Loucy (cell line): Measurements from ENCODE around the gene OS9.
"Not testable (repeated sequence)": the region's sequence is repeated elsewhere in the genome, so short reads cannot be mapped to it uniquely, and the experiment has no call there.

Experiments used
- H2AFZ ChIP-seq: fragments of 200-600 bp; sonication (generic); 2 replicates; pipeline ENCODE4 v1.6.0; 2016; ENCODE audit warnings: antibody characterized with exemption, mild to moderate bottlenecking, low read length, moderate library complexity
- H3F3A ChIP-seq: fragments of 200-600 bp; 2 replicates; pipeline ENCODE4 v1.6.0; 2016; ENCODE audit warnings: antibody characterized with exemption, low read depth, mild to moderate bottlenecking
- H3K27me3 ChIP-seq: fragments of 200-600 bp; sonication (generic); 2 replicates; pipeline ENCODE4 v1.6.1; 2014; ENCODE audit warnings: low read length, mild to moderate bottlenecking; ENCODE audit not compliant: insufficient read depth, poor library complexity, severe bottlenecking
- H3K36me3 ChIP-seq: fragments of 200-600 bp; sonication (generic); 2 replicates; pipeline ENCODE4 v1.6.1; 2016; ENCODE audit warnings: low read length; ENCODE audit not compliant: insufficient read depth
- H3K4me1 ChIP-seq: fragments of 200-600 bp; sonication (generic); 2 replicates; pipeline ENCODE4 v1.5.1; 2014; ENCODE audit warnings: low read length, mild to moderate bottlenecking; ENCODE audit not compliant: insufficient read depth, poor library complexity, severe bottlenecking
- H3K4me2 ChIP-seq: fragments of 200-600 bp; sonication (generic); 2 replicates; pipeline ENCODE4 v1.6.0; 2014; ENCODE audit warnings: antibody characterized with exemption, low read length, low read depth, mild to moderate bottlenecking; ENCODE audit not compliant: poor library complexity, severe bottlenecking
- H3K4me3 ChIP-seq: fragments of 200-600 bp; sonication (generic); 2 replicates; pipeline ENCODE4 v1.5.1; 2014; ENCODE audit warnings: low read length, mild to moderate bottlenecking, mixed read lengths; ENCODE audit not compliant: poor library complexity, severe bottlenecking
- H3K79me2 ChIP-seq: fragments of 200-600 bp; sonication (generic); 2 replicates; pipeline ENCODE4 v1.6.1; 2014; ENCODE audit warnings: low read length; ENCODE audit not compliant: insufficient read depth
- H3K9ac ChIP-seq: fragments of 200-600 bp; sonication (generic); 2 replicates; pipeline ENCODE4 v1.6.0; 2014; ENCODE audit warnings: mild to moderate bottlenecking, low read depth, low read length, moderate library complexity; ENCODE audit not compliant: poor library complexity, severe bottlenecking
- H3K9me2 ChIP-seq: fragments of 200-600 bp; sonication (generic); replicated peaks from 2 replicates; pipeline ENCODE4 v1.6.1; 2016; ENCODE audit warnings: low read depth, low read length, mixed read lengths
- H3K9me3 ChIP-seq: fragments of 200-600 bp; sonication (generic); 2 replicates; pipeline ENCODE4 v1.6.1; 2014; ENCODE audit warnings: mild to moderate bottlenecking, antibody characterized with exemption, low read length, low read depth; ENCODE audit not compliant: insufficient read depth
- H4K20me1 ChIP-seq: fragments of 200-600 bp; sonication (generic); 2 replicates; pipeline ENCODE4 v1.6.0; 2014; ENCODE audit warnings: antibody characterized with exemption, low read length, mild to moderate bottlenecking; ENCODE audit not compliant: insufficient read depth, poor library complexity, severe bottlenecking
- EZH2phosphoT487 ChIP-seq: fragments of 200-600 bp; IDR thresholded peaks from 2 replicates; pipeline ENCODE4 v1.6.1; 2018; ENCODE audit warnings: antibody characterized with exemption, mild to moderate bottlenecking, moderate library complexity, borderline replicate concordance
- TF ChIP-seq, protein P1 (sequence below): fragments of 200-600 bp; sonication (generic); conservative IDR thresholded peaks from 2 replicates; pipeline ENCODE4 v1.5.1; 2014; ENCODE audit warnings: mild to moderate bottlenecking, antibody characterized with exemption, low read length

Gene OS9

DNA sequence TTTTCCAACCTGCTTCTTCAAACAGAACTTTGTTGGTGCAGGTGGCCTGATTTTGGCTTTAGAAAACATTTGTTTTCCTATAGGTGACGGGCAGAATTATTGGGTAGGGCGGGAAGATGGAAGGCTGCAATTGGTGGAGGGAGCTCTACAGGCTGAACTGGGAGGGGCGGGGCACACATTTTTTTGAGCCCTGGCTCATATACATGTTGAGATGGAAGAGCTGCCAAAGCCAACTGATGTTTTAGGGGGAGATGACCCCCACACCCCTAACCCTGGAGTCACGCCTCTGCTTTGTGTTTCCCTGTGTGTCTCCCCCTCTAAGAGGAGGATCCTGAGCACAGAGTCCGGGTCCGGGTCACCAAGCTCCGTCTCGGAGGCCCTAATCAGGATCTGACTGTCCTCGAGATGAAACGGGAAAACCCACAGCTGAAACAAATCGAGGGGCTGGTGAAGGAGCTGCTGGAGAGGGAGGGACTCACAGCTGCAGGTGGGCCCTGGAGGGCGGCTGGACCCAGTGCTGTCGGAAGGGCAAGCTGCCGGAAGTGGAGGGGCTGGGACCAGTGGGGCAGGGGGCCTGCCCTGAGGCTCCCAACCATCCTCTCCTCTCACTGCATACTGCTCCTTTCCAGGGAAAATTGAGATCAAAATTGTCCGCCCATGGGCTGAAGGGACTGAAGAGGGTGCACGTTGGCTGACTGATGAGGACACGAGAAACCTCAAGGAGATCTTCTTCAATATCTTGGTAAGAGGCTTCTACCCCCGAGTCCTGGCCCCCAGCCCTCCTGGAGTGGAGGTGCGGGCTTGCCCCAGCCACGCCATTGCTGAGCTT lies 26.1 kb downstream of the OS9 start:
- no peaks in the 10 kb centered on the region for H3K27me3 ChIP-seq
- no peaks in the 10 kb centered on the region for H3K4me1 ChIP-seq
- no peaks in the 10 kb centered on the region for H4K20me1 ChIP-seq
- H3K36me3 ChIP-seq = peaks cover 44% of the 10 kb centered on the region; the same call in 1 of the 2 replicates
- H3K9me2 ChIP-seq = no peaks in the 10 kb centered on the region
- H3K4me3 ChIP-seq = no peak overlapping the region
- H3K9ac ChIP-seq = no peak overlapping the region
- TF ChIP-seq, protein P1, sequence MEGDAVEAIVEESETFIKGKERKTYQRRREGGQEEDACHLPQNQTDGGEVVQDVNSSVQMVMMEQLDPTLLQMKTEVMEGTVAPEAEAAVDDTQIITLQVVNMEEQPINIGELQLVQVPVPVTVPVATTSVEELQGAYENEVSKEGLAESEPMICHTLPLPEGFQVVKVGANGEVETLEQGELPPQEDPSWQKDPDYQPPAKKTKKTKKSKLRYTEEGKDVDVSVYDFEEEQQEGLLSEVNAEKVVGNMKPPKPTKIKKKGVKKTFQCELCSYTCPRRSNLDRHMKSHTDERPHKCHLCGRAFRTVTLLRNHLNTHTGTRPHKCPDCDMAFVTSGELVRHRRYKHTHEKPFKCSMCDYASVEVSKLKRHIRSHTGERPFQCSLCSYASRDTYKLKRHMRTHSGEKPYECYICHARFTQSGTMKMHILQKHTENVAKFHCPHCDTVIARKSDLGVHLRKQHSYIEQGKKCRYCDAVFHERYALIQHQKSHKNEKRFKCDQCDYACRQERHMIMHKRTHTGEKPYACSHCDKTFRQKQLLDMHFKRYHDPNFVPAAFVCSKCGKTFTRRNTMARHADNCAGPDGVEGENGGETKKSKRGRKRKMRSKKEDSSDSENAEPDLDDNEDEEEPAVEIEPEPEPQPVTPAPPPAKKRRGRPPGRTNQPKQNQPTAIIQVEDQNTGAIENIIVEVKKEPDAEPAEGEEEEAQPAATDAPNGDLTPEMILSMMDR = no peak
- TF ChIP-seq EZH2phosphoT487 = no peak
- no peaks in the 10 kb centered on the region for H3K9me3 ChIP-seq
- H3K79me2 ChIP-seq = no peaks in the 10 kb centered on the region
- no peak overlapping the region for H2AFZ ChIP-seq
- no peaks in the 10 kb centered on the region for H3F3A ChIP-seq
- no peak overlapping the region for H3K4me2 ChIP-seq

DNA sequence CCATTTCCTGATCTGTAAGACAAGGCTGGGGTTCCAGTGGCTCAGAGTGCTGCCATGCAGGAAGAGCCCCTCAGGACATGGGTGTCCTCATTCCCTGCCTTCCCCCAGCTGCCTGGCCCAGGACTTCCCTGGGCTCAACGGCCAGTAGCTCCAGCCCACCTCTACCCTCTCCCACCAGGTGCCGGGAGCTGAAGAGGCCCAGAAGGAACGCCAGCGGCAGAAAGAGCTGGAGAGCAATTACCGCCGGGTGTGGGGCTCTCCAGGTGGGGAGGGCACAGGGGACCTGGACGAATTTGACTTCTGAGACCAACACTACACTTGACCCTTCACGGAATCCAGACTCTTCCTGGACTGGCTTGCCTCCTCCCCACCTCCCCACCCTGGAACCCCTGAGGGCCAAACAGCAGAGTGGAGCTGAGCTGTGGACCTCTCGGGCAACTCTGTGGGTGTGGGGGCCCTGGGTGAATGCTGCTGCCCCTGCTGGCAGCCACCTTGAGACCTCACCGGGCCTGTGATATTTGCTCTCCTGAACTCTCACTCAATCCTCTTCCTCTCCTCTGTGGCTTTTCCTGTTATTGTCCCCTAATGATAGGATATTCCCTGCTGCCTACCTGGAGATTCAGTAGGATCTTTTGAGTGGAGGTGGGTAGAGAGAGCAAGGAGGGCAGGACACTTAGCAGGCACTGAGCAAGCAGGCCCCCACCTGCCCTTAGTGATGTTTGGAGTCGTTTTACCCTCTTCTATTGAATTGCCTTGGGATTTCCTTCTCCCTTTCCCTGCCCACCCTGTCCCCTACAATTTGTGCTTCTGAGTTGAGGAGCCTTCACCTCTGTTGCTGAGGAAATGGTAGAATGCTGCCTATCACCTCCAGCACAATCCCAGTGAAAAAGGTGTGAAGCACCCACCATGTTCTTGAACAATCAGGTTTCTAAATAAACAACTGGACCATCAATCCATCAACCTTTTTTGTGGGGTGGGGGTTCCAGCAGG lies 27.0 kb downstream of the OS9 start:
- Histone ChIP-seq H3K4me1 (no peaks in the 10 kb centered on the region), H3K9me2 (no peaks in the 10 kb centered on the region), H3K79me2 (no peaks in the 10 kb centered on the region), H2AFZ (no peak overlapping the region), H3K4me2 (no peak overlapping the region), H3F3A (no peaks in the 10 kb centered on the region), H3K4me3 (no peak overlapping the region), H3K9ac (no peak overlapping the region), H4K20me1 (no peaks in the 10 kb centered on the region), H3K27me3 (no peaks in the 10 kb centered on the region), H3K36me3 (peaks cover 40% of the 10 kb centered on the region; the same call in 1 of the 2 replicates), H3K9me3 (no peaks in the 10 kb centered on the region)
- no peak for TF ChIP-seq EZH2phosphoT487
- TF ChIP-seq, protein P1 = no peak

DNA sequence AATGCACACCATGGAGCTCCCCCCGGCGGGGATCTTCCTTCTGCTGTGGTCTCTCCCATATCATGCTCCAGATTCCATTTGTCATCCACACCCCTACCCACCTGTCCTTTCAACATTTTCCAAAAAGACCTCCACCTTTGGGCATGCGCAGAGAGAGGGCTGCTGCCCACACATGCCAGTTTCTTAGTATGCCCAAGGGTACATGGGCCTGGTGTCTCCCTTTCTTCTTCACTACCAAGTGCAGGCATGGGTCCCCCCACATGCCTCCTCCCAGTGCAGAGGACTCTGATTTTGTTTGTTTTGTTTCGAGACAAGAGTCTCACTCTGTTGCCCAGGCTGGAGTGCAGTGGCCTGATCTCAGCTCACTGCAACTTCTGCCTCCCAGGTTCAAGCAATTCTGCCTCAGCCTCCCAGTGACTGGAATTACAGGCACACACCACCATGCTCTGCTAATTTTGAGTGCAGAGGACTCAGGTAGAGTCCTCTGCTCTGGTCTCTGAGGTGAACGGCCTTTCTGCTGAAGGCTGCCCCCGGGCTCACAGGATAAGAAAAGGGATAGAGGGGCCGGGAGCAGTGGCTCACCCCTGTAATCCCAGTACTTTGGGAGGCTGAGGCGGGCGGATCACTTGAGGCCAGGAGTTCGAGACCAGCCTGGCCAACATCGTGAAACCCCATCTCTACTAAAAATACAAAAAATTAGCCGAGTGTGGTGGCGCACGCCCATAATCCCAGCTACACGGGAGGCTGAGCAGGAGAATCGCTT lies 28.1 kb downstream of the OS9 start:
- H3F3A ChIP-seq, H3K4me2 ChIP-seq, H3K9me3 ChIP-seq, H3K27me3 ChIP-seq, H3K9me2 ChIP-seq, H3K4me3 ChIP-seq, H3K4me1 ChIP-seq, H2AFZ ChIP-seq, H3K79me2 ChIP-seq, H4K20me1 ChIP-seq, H3K9ac ChIP-seq: not testable (repeated sequence)
- peaks cover 36% of the 10 kb centered on the region; the same call in 1 of the 2 replicates for H3K36me3 ChIP-seq
